ENCODE results near the gene TNFSF12. TPM values are rescaled to one million over a fixed set of nuclear protein-coding genes. Genes with fewer than 3 reads are reported as not detected.

TNFSF12 gene
- total RNA-seq, 2 donors from 2014 or later: 39.6 to 50.2 TPM

- H3K36me3 ChIP-seq: no peaks in the 10 kb centered on the region
- H3K4me1 ChIP-seq: peaks cover 0 to 39% of the 10 kb centered on the region in 2 donors
- no peaks in the 10 kb centered on the region for H3K27me3 ChIP-seq
- DNase-seq (ENCODE audit: low spot score): no peak
- no peak overlapping the region for H3K27ac ChIP-seq
- TF ChIP-seq CTCF (IDR thresholded peaks at IDR 0.05): no peak
- no peaks in the 10 kb centered on the region for H3K9me3 ChIP-seq
- H3K4me3 ChIP-seq: no peak overlapping the region
Measured at GRCh38 chr17:7555320-7555948, 6.6 kb downstream of the TNFSF12 start.

GRCh38 chr17:7556627-7557026 lies 7.8 kb downstream of the TNFSF12 start:
- Histone ChIP-seq H3K9me3 (no peaks in the 10 kb centered on the region), H3K27me3 (no peaks in the 10 kb centered on the region), H3K4me3 (no peak overlapping the region), H3K4me1 (peaks cover 0 to 45% of the 10 kb centered on the region in 2 donors), H3K36me3 (no peaks in the 10 kb centered on the region), H3K27ac (peak overlapping the region in 1 of 2 donors; percentile 86)
- TF ChIP-seq CTCF (IDR thresholded peaks at IDR 0.05): no peak
- DNase-seq (ENCODE audit: low spot score): no peak

- H3K9me3 ChIP-seq: no peaks in the 10 kb centered on the region
- no peak for DNase-seq (ENCODE audit: low spot score)
- no peak for TF ChIP-seq CTCF (IDR thresholded peaks at IDR 0.05)
- H3K27me3 ChIP-seq: no peaks in the 10 kb centered on the region
- H3K4me3 ChIP-seq: no peak overlapping the region
- no peaks in the 10 kb centered on the region for H3K36me3 ChIP-seq
- peak overlapping the region; percentile 86 to 95 for H3K27ac ChIP-seq
- H3K4me1 ChIP-seq: peaks cover 0 to 47% of the 10 kb centered on the region in 2 donors
Measured at GRCh38 chr17:7557147-7557764, 8.4 kb downstream of the TNFSF12 start.

- peak in 1 of 2 donors; percentile 15 for TF ChIP-seq CTCF (IDR thresholded peaks at IDR 0.05)
- peak; percentile 88 for DNase-seq (ENCODE audit: low spot score)
- Histone ChIP-seq H3K27ac (peak overlapping the region; percentile 86 to 95), H3K4me1 (peaks cover 0 to 54% of the 10 kb centered on the region in 2 donors), H3K36me3 (no peaks in the 10 kb centered on the region), H3K4me3 (peak overlapping the region; percentile 16 to 76), H3K9me3 (no peaks in the 10 kb centered on the region), H3K27me3 (no peaks in the 10 kb centered on the region)
Measured at GRCh38 chr17:7557775-7558543, 9.1 kb downstream of the TNFSF12 start.

- Histone ChIP-seq H3K4me3 (peak within 1 kb of the TSS; percentile 16 to 76), H3K4me1 (peaks cover 0 to 62% of the 10 kb centered on the region in 2 donors), H3K27me3 (no peaks in the 10 kb centered on the region), H3K27ac (peak within 1 kb of the TSS; percentile 86 to 95), H3K36me3 (peaks cover 7% of the 10 kb centered on the region), H3K9me3 (no peaks in the 10 kb centered on the region)
- no peak for DNase-seq (ENCODE audit: low spot score)
- TF ChIP-seq CTCF (IDR thresholded peaks at IDR 0.05): no peak
Measured at GRCh38 chr17:7558544-7559319, 9.9 kb downstream of the TNFSF12 start, which contains the start of gene TNFSF13. Gene TNFSF13, plus strand, starts transcription at chr17:7558750. Its CDS starts 290 bp downstream, at chr17:7559040.
